Psoas muscle (tissue), 8 donors: ENCODE measurements around the gene ODR4. TPM values are rescaled to one million over a fixed set of nuclear protein-coding genes. Genes with fewer than 3 reads are reported as not detected.

Experiments used
- ATAC-seq, 4 donors: fragments of 200-7000 bp; cut with Tn5 transposase; one replicate each; pipeline ENCODE4 v1.9.1; 2020; ENCODE audit warnings: moderate library complexity in 3 of 4, mild to moderate bottlenecking in 2 of 4
- DNase-seq, 2 donors: peaks; one replicate each; pipeline ENCODE4 v3.0.0-alpha.2; 2020
- H3K27ac ChIP-seq: fragments of 200-600 bp; one replicate; pipeline ENCODE4 v1.8.0; 2022
- H3K27me3 ChIP-seq, 3 donors: fragments of 200-600 bp in 1 of 3; one replicate each; pipeline versions ENCODE4 v1.6.1 to v1.8.0; 2013 to 2022; ENCODE audit warnings: low read length in 2 of 3, mild to moderate bottlenecking in 2 of 3, moderate library complexity in 1 of 3; ENCODE audit not compliant: insufficient read depth in 3 of 3
- H3K36me3 ChIP-seq, 2 donors: fragments of 200-600 bp in 1 of 2; one replicate each; pipeline versions ENCODE4 v1.6.1 to v1.8.0; 2013 to 2022; ENCODE audit warnings: low read depth in 1 of 2, mild to moderate bottlenecking in 1 of 2, moderate library complexity in 1 of 2; ENCODE audit not compliant: insufficient read depth in 1 of 2
- H3K4me1 ChIP-seq: fragments of 200-600 bp; one replicate; pipeline ENCODE4 v1.8.0; 2022
- H3K4me3 ChIP-seq: fragments of 200-600 bp; one replicate; pipeline ENCODE4 v1.8.0; 2022; ENCODE audit warnings: mild to moderate bottlenecking
- H3K9me3 ChIP-seq: fragments of 200-600 bp; one replicate; pipeline ENCODE4 v1.8.0; 2022
- CTCF ChIP-seq: fragments of 200-600 bp; IDR thresholded peaks from one replicate; pipeline ENCODE4 v1.8.0; 2022; ENCODE audit warnings: antibody characterized with exemption
- WGBS, 3 donors: extraction: QIAGEN DNeasy Blood & Tissue Kit; methylation state at CpG; one replicate each; pipeline versions ENCODE4 v1.1.6 to v1.1.7; 2013; 5-methylcytosine and 5-hydroxymethylcytosine counted together
- intact Hi-C, 2 donors: fragments of 100-400 bp; cut with DNase I; formaldehyde crosslinking; loops; one replicate each; pipeline versions ENCODE4 v1.11.0 to v1.14.2; 2022
- polyA plus RNA-seq, 3 donors: library from polyadenylated mRNA; stranded (reverse); fragments of 200-250 nt; gene quantifications; one replicate each; pipeline ENCODE4 v1.2.3, GENCODE V29; 2013
- total RNA-seq, 4 donors: library from RNA; stranded (reverse); fragmentation: NEBNext Ultra II Directional in 2 of 4; extraction: Animal tissue kit (Norgen Biotek cat#: 25700) in 2 of 4; gene quantifications; one replicate each; pipeline versions ENCODE4 v1.2.1 to v1.2.4, GENCODE V29; 2021 to 2023
- donor health status: healthy with polysubstance abuse.
- donor health status: DM: no; HTN: no; CAD: no; lungs with moderate emphysema.
- donor health status: Bipolar disorder and iron deficiency.
- donor health status: healthy.
- donor health status: DM: yes; HTN: yes; CAD: no.
- donor health status: DM: no; HTN: no; CAD: no.
- donor health status: DM: no; HTN: no; CAD: no.
- donor health status: DM: yes; HTN: yes; CAD: no.

The ODR4 gene
- total and polyA plus RNA-seq, 7 donors = 7.6 to 12.1 (median 11.0) TPM

DNA sequence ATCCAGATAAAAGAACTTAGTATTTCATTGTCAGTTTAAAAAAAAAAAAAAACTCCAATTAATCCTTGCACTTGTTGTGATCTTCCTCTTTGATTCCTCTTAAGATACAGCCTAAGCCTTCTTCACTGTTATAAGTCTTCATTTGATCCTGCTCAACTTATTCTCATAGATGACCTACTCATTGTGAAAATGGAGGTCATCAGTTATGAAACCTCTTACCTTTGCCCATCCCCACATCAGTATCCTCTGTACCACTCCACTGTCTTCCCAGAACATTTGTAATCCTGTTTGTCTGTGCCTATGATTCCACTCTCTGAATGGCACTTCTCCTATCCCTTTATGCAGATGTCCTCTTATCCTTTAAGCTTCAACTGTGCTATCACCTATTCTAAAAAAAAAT lies 28.0 kb downstream of the ODR4 start:
- ATAC-seq (no peak), DNase-seq (no peak)
- no peaks in the 10 kb centered on the region for H3K27me3 ChIP-seq
- no peak overlapping the region for H3K4me3 ChIP-seq
- H3K36me3 ChIP-seq = peaks cover 0 to 91% of the 10 kb centered on the region in 2 donors
- H3K4me1 ChIP-seq = no peaks in the 10 kb centered on the region
- no peak for TF ChIP-seq CTCF
- no peak overlapping the region for H3K27ac ChIP-seq
- intact Hi-C loops = loop anchor here in 1 of 2 donors (5.0 kb wide), 1 partner anchor 41 kb away; no protein-coding TSS in a partner anchor
- H3K9me3 ChIP-seq = no peaks in the 10 kb centered on the region

- Histone ChIP-seq H3K27ac (no peak overlapping the region), H3K4me1 (no peaks in the 10 kb centered on the region), H3K36me3 (peaks cover 0 to 91% of the 10 kb centered on the region in 2 donors), H3K9me3 (no peaks in the 10 kb centered on the region), H3K27me3 (no peaks in the 10 kb centered on the region), H3K4me3 (no peak overlapping the region)
- peak; percentile 56 for TF ChIP-seq CTCF
- intact Hi-C loops = loop anchor here in 1 of 2 donors (5.0 kb wide), 1 partner anchor 42 kb away; no protein-coding TSS in a partner anchor
- WGBS, 3 donors = 68 to 74% (median 69%) methylated on average over 5 of the region's 5 CpGs
- ATAC-seq = peak in 1 of 4 donors; percentile 41
- DNase-seq = no peak
Measured at GRCh38 chr1:186404454-186405051, 28.9 kb downstream of the ODR4 start.

GRCh38 chr1:186409091-186409490 lies 33.5 kb downstream of the ODR4 start:
- DNase-seq = no peak
- WGBS, 3 donors = 70 to 74% (median 72%) methylated on average over 3 of the region's 3 CpGs
- H3K4me1 ChIP-seq = no peaks in the 10 kb centered on the region
- no peaks in the 10 kb centered on the region for H3K27me3 ChIP-seq
- H3K4me3 ChIP-seq = no peak overlapping the region
- ATAC-seq = no peak
- TF ChIP-seq CTCF = no peak
- H3K36me3 ChIP-seq = peaks cover 0 to 90% of the 10 kb centered on the region in 2 donors
- H3K9me3 ChIP-seq = no peaks in the 10 kb centered on the region
- H3K27ac ChIP-seq = no peak overlapping the region
- intact Hi-C loops = no loop called here

GRCh38 chr1:186413319-186413718 lies 37.7 kb downstream of the ODR4 start:
- Histone ChIP-seq H3K27me3 (no peaks in the 10 kb centered on the region), H3K9me3 (no peaks in the 10 kb centered on the region), H3K4me3 (no peak overlapping the region), H3K4me1 (no peaks in the 10 kb centered on the region), H3K36me3 (peaks cover 0 to 65% of the 10 kb centered on the region in 2 donors), H3K27ac (no peak overlapping the region)
- TF ChIP-seq CTCF = no peak
- intact Hi-C loops = no loop called here
- DNase-seq (no peak), ATAC-seq (no peak)
- 96 to 100% (median 99%) methylated on average over 1 of the region's 1 CpG for WGBS, 3 donors

DNA sequence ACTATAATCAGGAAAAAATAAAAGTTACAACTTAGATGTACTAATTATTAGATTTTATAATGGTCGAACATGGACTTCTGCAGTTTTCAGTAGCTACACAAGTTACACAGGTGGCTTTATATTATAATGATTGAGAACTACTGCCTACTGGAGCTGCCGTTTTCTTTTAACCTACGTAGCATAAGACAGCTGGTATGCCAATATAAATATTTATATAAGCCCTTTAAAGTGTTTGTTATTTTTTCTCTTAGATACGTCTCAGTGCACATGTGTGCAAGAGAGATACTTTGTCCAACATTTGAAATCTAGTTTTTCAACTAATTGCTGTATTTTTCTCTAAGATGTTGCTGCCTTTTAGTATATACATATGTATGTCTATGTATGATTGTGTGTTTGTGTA lies 42.9 kb downstream of the ODR4 start:
- WGBS, 3 donors = 89 to 92% (median 90%) methylated on average over 4 of the region's 4 CpGs
- no peaks in the 10 kb centered on the region for H3K9me3 ChIP-seq
- H3K4me1 ChIP-seq = no peaks in the 10 kb centered on the region
- H3K27ac ChIP-seq = no peak overlapping the region
- intact Hi-C loops = no loop called here
- peaks cover 0 to 38% of the 10 kb centered on the region in 2 donors for H3K36me3 ChIP-seq
- no peak for DNase-seq
- ATAC-seq = no peak
- no peaks in the 10 kb centered on the region for H3K27me3 ChIP-seq
- no peak for TF ChIP-seq CTCF
- H3K4me3 ChIP-seq = no peak overlapping the region
